T-cell (primary cell): ENCODE data around the gene TTYH3. TPM values are rescaled to one million over a fixed set of nuclear protein-coding genes. Genes with fewer than 3 reads are reported as not detected.
A peak's percentile ranks its signal among the peaks of the same experiment; 100 is the strongest.
"Not testable (repeated sequence)": the region's sequence is repeated elsewhere in the genome, so short reads cannot be mapped to it uniquely, and the experiment has no call there.

Experiments
- ATAC-seq, 4 experiments: fragments of 200-7000 bp in 3 of 4; fragments of 150-1000 bp in 1 of 4; cut with Tn5 transposase; replicated peaks in 1 of 4; 1 replicate in 3 of 4; 2 replicates in 1 of 4; pipeline ENCODE4 v1.10.0; 2021; ENCODE audit warnings: moderate library complexity in 3 of 4, mild to moderate bottlenecking in 2 of 4, moderate number of reproducible peaks in 1 of 4
- CTCF ChIA-PET, 2 donors: fragments of 300-600 bp; sonication (Branson Sonifier 250); formaldehyde crosslinking; loops; one replicate each; lab custom pipeline; 2022; ENCODE audit warnings: antibody characterized with exemption in 2 of 2; lab: Charles Lee
- POLR2A ChIA-PET, 2 donors: fragments of 300-600 bp; sonication (Branson Sonifier 250); formaldehyde crosslinking; loops; one replicate each; lab custom pipeline; 2022; ENCODE audit warnings: antibody characterized with exemption in 2 of 2; lab: Charles Lee
- DNase-seq, 35 experiments: peaks; one replicate each; pipeline versions ENCODE4 v3.0.0 to v3.0.0-alpha.2; 2013 to 2023
- H3K27ac ChIP-seq: one replicate; pipeline ENCODE4 v1.5.1; 2013; ENCODE audit warnings: low read length
- H3K27me3 ChIP-seq, 2 experiments: replicated peaks in 1 of 2; 1 replicate in 1 of 2; 2 replicates in 1 of 2; pipeline versions ENCODE4 v1.6.1 to v1.7.0; 2013; ENCODE audit warnings: low read length in 1 of 2, mixed read lengths in 1 of 2; ENCODE audit not compliant: control insufficient read depth in 2 of 2, insufficient read depth in 2 of 2; ENCODE audit errors: extremely low read depth in 1 of 2
- H3K36me3 ChIP-seq, 2 donors: 1 replicate in 1 of 2; 2 replicates in 1 of 2; pipeline versions ENCODE4 v1.6.1 to v1.7.0; 2013; ENCODE audit warnings: low read length in 1 of 2; ENCODE audit not compliant: control insufficient read depth in 2 of 2, insufficient read depth in 1 of 2; ENCODE audit errors: extremely low read depth in 1 of 2
- H3K4me1 ChIP-seq, 2 experiments: 1 replicate in 1 of 2; 2 replicates in 1 of 2; pipeline versions ENCODE4 v1.6.1 to v1.7.0; 2013; ENCODE audit warnings: low read length in 2 of 2, mixed read lengths in 1 of 2; ENCODE audit not compliant: insufficient read depth in 2 of 2, control insufficient read depth in 1 of 2; ENCODE audit errors: extremely low read depth in 1 of 2
- H3K4me3 ChIP-seq, 2 donors: 1 replicate in 1 of 2; 2 replicates in 1 of 2; pipeline versions ENCODE4 v1.5.1 to v1.7.0; 2013; ENCODE audit warnings: mild to moderate bottlenecking in 2 of 2, low read length in 1 of 2, moderate library complexity in 1 of 2; ENCODE audit not compliant: control insufficient read depth in 1 of 2; ENCODE audit errors: extremely low read depth in 1 of 2
- H3K9me3 ChIP-seq: 2 replicates; pipeline ENCODE4 v1.7.0; 2013
- H3K27ac Mint-ChIP-seq, 2 donors: one replicate each; pipeline ENCODE4 v1.8.0; 2020 to 2021; ENCODE audit warnings: mild to moderate bottlenecking in 2 of 2, mixed read lengths in 2 of 2
- H3K27me3 Mint-ChIP-seq, 2 donors: one replicate each; pipeline ENCODE4 v1.8.0; 2021 to 2022; ENCODE audit warnings: mixed read lengths in 2 of 2
- H3K36me3 Mint-ChIP-seq: one replicate; pipeline ENCODE4 v1.8.0; 2021; ENCODE audit warnings: mixed read lengths
- H3K4me1 Mint-ChIP-seq, 3 donors: one replicate each; pipeline ENCODE4 v1.8.0; 2020 to 2022; ENCODE audit warnings: mixed read lengths in 3 of 3, mild to moderate bottlenecking in 1 of 3
- H3K4me3 Mint-ChIP-seq, 3 donors: one replicate each; pipeline ENCODE4 v1.8.0; 2020 to 2022; ENCODE audit warnings: mild to moderate bottlenecking in 3 of 3, mixed read lengths in 3 of 3, moderate library complexity in 3 of 3
- H3K9me3 Mint-ChIP-seq, 3 donors: one replicate each; pipeline ENCODE4 v1.8.0; 2020 to 2022; ENCODE audit warnings: mixed read lengths in 3 of 3
- WGBS: methylation state at CpG from one replicate; pipeline ENCODE4 v1.1.5; 2013; ENCODE audit warnings: missing lambda C conversion rate; ENCODE audit not compliant: insufficient coverage; 5-methylcytosine and 5-hydroxymethylcytosine counted together
- total RNA-seq, 35 experiments: library from RNA in 6 of 35; stranded (reverse) in 6 of 35; fragments of 120-200 nt in 1 of 35; gene quantifications; one replicate each; pipeline versions ENCODE4 v1.2.1 to v1.2.4 and lab custom pipeline; 2013 to 2026

Gene TTYH3
- total RNA-seq, 5 donors from 2014 or later (not counting 1 experiment from before 2014, with no cell fraction given) = 11.5 to 17.7 (median 14.5) TPM

DNA sequence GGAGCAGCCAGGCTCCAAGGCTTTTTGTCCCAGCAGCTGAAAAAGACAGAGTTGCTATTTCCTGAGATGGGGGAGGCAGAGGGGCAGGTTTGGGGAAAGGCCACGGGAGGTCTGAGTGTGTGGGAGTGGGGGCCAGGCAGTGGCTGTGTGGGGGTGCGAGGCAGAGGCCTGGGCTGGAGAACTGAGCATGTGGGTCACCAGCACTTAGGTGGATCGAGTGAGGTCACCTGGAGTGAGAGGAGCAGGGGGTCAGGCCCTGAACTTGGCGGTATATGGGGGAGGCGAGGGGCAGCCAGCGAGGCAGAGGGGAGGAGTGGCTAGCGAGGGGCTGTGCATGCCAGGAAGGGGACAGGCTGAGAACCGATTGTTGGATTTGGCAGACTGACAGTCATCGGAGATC lies 44.7 kb upstream of the TTYH3 start:
- POLR2A ChIA-PET = no interaction called here
- Histone ChIP-seq H3K9me3 (no peaks in the 10 kb centered on the region), H3K36me3 (peaks cover 0 to 12% of the 10 kb centered on the region in 2 donors), H3K27ac (no peak overlapping the region), H3K4me1 (no peaks in the 10 kb centered on the region), H3K27me3 (no peaks in the 10 kb centered on the region), H3K4me3 (no peak overlapping the region)
- 93% methylated on average over 9 of the region's 9 CpGs for WGBS
- Mint-ChIP-seq H3K27me3 (no peaks in the 10 kb centered on the region), H3K9me3 (no peaks in the 10 kb centered on the region), H3K4me3 (no peak overlapping the region), H3K27ac (no peak overlapping the region), H3K4me1 (no peaks in the 10 kb centered on the region), H3K36me3 (peaks cover 18% of the 10 kb centered on the region)
- ATAC-seq (no peak), DNase-seq (no peak)
- CTCF ChIA-PET = no interaction called here

DNA sequence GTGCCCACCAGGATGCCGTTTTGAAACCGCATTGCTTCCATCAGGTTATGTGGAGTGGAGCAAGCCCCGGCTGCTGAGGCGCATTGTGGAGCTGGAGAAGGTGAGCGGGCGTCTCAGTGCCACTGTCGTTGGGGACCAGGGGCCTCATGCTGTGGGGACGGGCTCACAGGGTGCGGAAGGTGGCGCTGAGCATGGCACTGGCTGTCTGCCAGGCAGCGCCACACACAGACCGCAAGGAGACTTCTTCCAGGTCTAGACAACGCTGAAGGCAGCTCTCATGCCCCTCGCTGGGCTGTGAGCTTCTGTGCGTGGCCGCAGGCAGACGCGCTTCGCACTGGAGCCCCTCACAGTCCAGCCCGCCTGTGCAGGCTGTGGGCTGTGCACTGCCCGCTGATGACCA lies 44.0 kb upstream of the TTYH3 start:
- no peak overlapping the region for H3K27ac Mint-ChIP-seq

DNA sequence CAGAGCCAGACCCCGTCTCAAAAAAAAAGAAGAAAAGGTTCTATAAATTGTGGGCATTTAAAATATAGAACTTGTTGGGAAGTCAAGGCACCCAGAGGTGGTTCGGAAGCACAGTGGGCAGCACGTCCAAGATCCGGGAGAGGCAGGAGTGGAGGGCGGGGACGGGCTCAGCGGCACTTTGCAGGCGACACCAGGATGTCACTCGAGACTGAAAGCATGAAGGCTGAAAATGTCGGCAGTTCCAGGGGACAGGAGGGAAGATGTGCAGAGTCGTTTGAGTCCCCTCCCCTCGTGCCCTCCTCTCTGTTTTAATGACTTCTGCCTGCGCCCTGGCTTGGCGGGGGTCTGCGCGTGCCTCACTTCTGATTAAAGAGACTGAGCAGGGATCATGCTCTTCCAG lies 42.4 kb upstream of the TTYH3 start:
- no peak overlapping the region for H3K27ac Mint-ChIP-seq
- H3K4me1 ChIP-seq = no peaks in the 10 kb centered on the region
- 95% methylated on average over 16 of the region's 16 CpGs for WGBS
- H3K36me3 ChIP-seq = peaks cover 9 to 14% of the 10 kb centered on the region in 2 donors
- ATAC-seq (no peak), DNase-seq (no peak)
- no peaks in the 10 kb centered on the region for H3K9me3 ChIP-seq
- no peaks in the 10 kb centered on the region for H3K27me3 Mint-ChIP-seq
- H3K4me3 Mint-ChIP-seq = no peak overlapping the region
- no peaks in the 10 kb centered on the region for H3K4me1 Mint-ChIP-seq
- H3K9me3 Mint-ChIP-seq = no peaks in the 10 kb centered on the region
- H3K36me3 Mint-ChIP-seq = peaks cover 18% of the 10 kb centered on the region
- no peak overlapping the region for H3K4me3 ChIP-seq
- no peak overlapping the region for H3K27ac ChIP-seq
- POLR2A ChIA-PET = interaction anchor here in 1 of 2 donors (0.6 kb wide), 1 partner anchor 1180 kb away, joined by 3 read pairs; no protein-coding TSS in a partner anchor
- CTCF ChIA-PET = no interaction called here
- no peaks in the 10 kb centered on the region for H3K27me3 ChIP-seq

More for the DNA sequence above, 44.0 kb upstream of the TTYH3 start:
- ChIA-PET POLR2A (no interaction called here), CTCF (no interaction called here)
- Mint-ChIP-seq H3K9me3 (no peaks in the 10 kb centered on the region), H3K4me1 (no peaks in the 10 kb centered on the region), H3K4me3 (no peak overlapping the region), H3K27me3 (no peaks in the 10 kb centered on the region), H3K36me3 (peaks cover 22% of the 10 kb centered on the region)
- WGBS = 97% methylated on average over 20 of the region's 21 CpGs
- Histone ChIP-seq H3K36me3 (peaks cover 6 to 12% of the 10 kb centered on the region in 2 donors), H3K4me3 (no peak overlapping the region), H3K4me1 (no peaks in the 10 kb centered on the region), H3K27me3 (no peaks in the 10 kb centered on the region), H3K27ac (no peak overlapping the region), H3K9me3 (no peaks in the 10 kb centered on the region)
- ATAC-seq (no peak), DNase-seq (no peak)

DNA sequence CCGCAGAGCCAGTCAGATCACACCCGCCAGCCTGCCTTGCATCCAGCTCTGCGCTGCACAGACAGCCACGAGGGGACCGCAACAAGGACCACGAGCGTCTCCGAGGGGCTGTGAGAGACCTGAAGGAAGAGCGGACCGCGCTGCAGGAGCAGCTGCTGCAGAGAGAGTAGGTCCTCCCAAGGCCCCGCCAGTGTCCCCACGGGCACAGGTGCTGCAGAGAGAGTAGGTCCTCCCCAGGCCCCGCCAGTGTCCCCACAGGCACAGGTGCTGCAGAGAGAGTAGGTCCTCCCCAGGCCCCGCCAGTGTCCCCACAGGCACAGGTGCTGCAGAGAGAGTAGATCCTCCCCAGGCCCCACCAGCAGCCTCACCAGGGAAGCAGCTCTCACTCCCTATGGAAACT lies 41.8 kb upstream of the TTYH3 start:
- ATAC-seq, DNase-seq, H3K4me3 Mint-ChIP-seq, H3K27me3 ChIP-seq, H3K27ac Mint-ChIP-seq, H3K4me1 ChIP-seq, H3K4me1 Mint-ChIP-seq, CTCF ChIA-PET, H3K27me3 Mint-ChIP-seq, H3K27ac ChIP-seq, H3K4me3 ChIP-seq, H3K9me3 Mint-ChIP-seq, H3K9me3 ChIP-seq: not testable (repeated sequence)
- H3K36me3 ChIP-seq = peaks cover 9 to 19% of the 10 kb centered on the region in 2 donors
- 95% methylated on average over 13 of the region's 15 CpGs for WGBS
- POLR2A ChIA-PET = interaction anchor here in 1 of 2 donors (0.6 kb wide), 1 partner anchor 1179 kb away, joined by 3 read pairs; no protein-coding TSS in a partner anchor
- peaks cover 20% of the 10 kb centered on the region for H3K36me3 Mint-ChIP-seq

DNA sequence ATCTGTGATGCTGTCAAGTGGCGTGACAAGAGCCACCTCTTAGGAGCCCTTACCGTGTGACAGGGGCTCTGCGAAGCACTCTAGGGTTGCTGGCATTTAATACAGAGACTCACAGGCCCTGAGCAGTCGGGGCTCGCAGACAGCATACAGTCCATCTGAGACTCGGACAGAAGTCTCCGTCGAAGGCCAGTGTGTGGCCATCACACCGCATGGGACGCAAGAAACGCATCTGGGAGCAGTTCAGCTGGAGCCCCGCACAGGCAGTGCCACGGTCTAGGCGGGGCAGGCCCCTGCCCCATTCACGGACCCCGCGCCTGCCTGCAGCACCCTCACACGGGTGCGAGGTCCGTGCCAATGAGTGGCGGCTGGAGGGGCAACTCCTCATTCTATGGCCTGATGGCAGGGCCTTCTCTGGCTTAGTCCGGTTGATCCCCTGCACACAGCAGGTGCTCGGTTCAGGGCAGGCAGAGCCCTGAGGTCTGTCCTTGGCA lies 39.4 kb upstream of the TTYH3 start:
- 92% methylated on average over 23 of the region's 23 CpGs for WGBS
- Mint-ChIP-seq H3K27ac (no peak overlapping the region), H3K4me3 (no peak overlapping the region), H3K27me3 (no peaks in the 10 kb centered on the region), H3K4me1 (no peaks in the 10 kb centered on the region), H3K36me3 (peaks cover 19% of the 10 kb centered on the region), H3K9me3 (no peaks in the 10 kb centered on the region)
- H3K36me3 ChIP-seq = peaks cover 9 to 16% of the 10 kb centered on the region in 2 donors
- no peak overlapping the region for H3K27ac ChIP-seq
- ATAC-seq (no peak), DNase-seq (no peak)
- no peak overlapping the region for H3K4me3 ChIP-seq
- no peaks in the 10 kb centered on the region for H3K27me3 ChIP-seq
- CTCF ChIA-PET = interaction anchor here in 1 of 2 donors (0.6 kb wide), 1 partner anchor 32 kb away, joined by 5 read pairs; no protein-coding TSS in a partner anchor
- POLR2A ChIA-PET = no interaction called here
- H3K4me1 ChIP-seq = no peaks in the 10 kb centered on the region
- no peaks in the 10 kb centered on the region for H3K9me3 ChIP-seq

DNA sequence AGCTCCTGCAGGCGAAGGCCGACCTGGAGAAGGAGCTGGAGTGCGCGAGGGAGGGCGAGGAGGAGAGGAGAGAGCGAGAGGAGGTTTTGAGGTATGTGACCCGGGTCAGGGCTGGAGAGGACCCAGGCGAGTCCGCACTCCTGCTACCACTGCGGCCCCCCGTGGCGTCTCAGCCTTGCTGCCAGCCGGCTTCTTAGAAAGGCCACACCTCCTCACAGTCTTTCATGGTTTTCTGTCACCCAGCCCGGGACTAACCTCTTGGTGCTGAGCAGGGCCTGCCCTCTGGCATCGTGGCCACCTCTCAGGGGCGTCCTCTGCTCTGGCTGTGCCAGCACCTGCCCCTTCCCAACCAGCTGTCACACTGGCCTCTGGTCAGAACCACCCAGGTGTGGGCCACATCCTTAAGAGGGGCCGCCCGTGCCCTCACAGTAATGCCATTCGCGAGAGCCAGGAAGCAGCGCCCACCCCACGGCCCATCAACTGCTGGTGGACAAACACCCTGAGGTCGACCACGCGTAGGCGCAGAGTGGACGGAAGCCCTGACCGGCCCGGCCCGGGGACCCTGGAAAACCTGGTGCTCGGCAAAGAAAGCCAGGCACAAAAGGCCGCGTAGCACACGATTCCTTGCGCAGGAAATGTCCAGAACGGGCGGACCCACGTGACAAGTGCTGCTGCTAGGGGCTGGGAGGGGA lies 38.6 kb upstream of the TTYH3 start:
- Mint-ChIP-seq H3K27me3 (no peaks in the 10 kb centered on the region), H3K4me1 (no peaks in the 10 kb centered on the region), H3K27ac (peak overlapping the region in 1 of 2 donors; percentile 4), H3K36me3 (peaks cover 19% of the 10 kb centered on the region), H3K9me3 (no peaks in the 10 kb centered on the region), H3K4me3 (no peak overlapping the region)
- peaks cover 9 to 16% of the 10 kb centered on the region in 2 donors for H3K36me3 ChIP-seq
- H3K9me3 ChIP-seq = no peaks in the 10 kb centered on the region
- H3K27me3 ChIP-seq = no peaks in the 10 kb centered on the region
- ChIA-PET CTCF (no interaction called here), POLR2A (no interaction called here)
- no peaks in the 10 kb centered on the region for H3K4me1 ChIP-seq
- no peak overlapping the region for H3K27ac ChIP-seq
- DNase-seq = no peak
- WGBS = 97% methylated on average over 37 of the region's 38 CpGs
- no peak overlapping the region for H3K4me3 ChIP-seq
- ATAC-seq = no peak
